ENCODE results near the gene LRIG1.

LRIG1 gene

DNA sequence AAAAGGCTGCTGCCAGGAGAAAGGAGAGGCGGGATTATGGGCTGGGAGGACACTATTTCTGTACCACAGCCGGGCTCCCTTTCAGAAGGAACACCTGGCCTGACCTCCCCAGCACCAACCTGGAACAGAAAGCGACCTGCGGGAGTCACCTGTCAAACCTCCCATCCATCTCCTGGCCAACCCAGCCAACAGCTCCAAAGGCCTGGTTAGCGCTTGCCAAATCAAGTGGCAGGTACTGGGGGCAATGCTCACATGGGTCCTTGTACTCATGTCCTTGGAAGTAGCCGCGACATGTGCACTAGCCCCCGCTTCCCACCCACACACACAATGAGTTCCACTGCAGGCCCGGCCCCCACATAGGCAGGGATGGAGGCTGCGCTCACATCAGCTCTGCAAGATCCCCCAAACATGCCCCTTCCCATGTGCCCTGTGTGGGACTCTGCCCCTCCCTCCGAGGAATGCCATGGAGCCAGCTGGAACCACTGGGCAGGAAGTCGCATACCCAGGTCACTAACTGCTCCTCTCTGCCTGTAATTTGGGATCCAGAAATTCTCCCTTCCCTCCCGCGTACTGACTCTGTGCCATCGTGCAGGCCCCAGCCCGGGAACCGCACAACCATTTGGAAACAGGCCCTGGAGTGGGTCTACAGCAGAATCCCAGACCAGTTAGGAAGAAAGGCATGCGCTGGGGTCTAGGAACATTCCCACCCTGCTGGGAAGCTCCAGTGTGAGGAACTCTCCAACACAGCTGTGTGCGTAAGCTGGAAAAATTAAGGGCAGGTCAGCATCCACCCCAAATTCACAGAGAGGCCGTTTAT lies 98.9 kb downstream of the LRIG1 start:
- no peak for DNase-seq

DNA sequence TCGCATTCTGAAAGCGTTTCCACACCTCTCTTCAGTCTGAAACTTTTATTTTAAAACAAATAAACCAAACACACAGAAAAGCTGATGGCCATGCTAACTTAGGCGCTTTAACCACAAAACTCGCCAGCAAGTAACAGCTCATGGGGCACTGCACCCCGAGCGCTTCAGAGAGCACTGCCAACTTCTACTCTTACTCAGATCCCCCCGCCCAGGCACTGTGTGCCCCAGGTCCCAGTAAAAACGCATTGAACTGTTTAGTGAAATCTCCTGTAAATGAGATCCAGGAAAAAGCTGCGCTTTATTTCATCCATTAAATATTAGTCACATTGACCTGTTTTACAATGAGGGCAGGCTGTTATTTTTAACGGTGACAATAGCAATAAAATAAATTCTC lies 99.7 kb downstream of the LRIG1 start:
- no peak for DNase-seq

DNA sequence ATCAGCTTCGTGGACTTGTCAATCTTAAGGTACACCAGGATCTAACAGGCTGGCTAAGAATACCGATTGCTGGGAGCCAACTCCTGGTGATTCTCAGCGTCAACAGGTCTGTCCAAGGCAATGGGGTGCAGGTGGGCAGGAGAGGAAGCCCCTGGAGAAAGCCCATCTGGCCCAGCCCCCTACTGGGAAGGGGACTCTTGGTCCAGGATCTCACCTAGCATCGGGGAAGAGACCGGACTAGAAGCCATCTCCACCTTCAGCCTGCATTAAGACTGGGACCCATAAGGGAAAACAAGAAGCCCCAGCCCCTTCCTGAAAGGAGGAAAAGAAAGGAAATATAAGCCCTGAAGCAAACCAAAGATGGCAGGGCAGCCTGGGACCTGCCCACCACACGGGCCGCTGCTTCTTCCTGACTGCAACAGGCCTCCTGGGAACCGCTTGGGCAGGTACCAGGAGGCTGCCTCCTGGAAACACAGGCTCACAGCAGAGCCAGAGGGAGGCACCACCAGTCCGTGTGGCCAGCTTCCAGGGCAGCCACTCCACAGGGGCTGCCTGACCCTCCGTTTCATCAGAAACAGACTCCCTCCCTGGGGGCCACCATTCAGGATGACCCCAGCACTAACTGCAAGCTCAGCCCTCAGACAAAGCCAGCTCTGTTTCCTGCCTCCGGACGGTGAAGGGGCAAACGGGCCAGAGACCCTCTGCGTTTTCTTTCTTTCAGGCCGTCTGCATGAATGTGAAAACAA lies 100.2 kb downstream of the LRIG1 start:
- no peak for DNase-seq

GRCh38 chr3:66399529-66400232 lies 101.1 kb downstream of the LRIG1 start:
- DNase-seq: no peak

DNA sequence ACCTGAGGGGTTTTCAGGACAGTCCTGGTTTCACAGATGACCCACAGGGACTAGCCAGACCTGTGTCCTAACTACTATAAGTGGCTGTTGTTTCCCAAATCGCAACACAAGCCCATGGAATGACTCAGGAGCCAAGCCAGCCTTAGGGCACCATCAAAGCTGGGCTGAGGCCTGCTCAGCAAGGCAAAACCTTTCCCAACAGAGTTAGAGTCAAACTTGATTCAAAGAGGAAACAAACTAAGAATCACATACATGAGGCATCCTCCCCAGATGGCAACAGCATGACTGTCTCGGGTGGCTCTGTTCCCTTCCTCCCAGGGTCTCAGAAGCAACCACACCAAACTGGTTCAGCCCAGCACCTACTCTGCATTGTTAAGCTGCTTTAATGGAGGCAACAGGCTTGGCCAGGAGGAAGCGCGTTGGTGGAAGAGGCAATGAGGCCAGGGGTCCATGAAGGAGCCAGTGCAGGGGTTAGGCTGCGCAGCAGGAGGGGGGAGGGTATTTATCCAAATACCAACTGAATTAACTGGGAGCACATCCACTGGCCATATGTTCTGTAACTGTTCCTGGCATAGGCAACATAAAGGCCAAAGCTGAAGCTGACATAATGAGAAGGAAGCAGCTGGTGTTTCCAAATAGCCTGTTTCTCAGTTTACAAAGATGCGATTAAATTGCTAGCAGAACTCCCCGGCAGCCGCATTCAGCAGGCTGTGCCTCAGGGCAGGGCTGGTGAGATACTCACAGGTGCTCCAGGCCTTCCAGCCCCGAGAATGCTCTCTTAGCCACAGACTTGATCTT lies 102.4 kb downstream of the LRIG1 start:
- no peak for DNase-seq

GRCh38 chr3:66397745-66398144 lies 103.1 kb downstream of the LRIG1 start:
- DNase-seq: no peak

DNA sequence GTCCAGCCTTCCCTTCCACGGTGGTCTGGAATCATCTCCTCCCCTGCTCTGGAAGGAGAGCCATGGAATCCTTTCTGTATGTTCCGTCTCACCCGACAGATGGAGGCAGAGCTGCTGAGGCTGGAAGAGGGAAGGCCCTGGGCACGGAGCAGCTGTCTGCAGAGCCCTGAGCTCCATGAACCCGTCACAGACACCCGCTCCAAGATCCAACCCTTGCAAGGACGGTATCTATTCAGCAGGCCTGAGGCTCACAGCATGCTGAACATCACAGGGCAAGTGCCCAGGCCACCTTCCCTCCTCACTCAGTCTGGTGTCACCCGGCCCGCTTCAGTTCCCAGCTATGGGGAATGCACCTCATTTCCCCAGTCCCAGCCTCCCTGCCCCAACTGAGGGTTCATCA lies 103.9 kb downstream of the LRIG1 start:
- DNase-seq: no peak

GRCh38 chr3:66396161-66396760 lies 104.6 kb downstream of the LRIG1 start:
- no peak for DNase-seq

DNA sequence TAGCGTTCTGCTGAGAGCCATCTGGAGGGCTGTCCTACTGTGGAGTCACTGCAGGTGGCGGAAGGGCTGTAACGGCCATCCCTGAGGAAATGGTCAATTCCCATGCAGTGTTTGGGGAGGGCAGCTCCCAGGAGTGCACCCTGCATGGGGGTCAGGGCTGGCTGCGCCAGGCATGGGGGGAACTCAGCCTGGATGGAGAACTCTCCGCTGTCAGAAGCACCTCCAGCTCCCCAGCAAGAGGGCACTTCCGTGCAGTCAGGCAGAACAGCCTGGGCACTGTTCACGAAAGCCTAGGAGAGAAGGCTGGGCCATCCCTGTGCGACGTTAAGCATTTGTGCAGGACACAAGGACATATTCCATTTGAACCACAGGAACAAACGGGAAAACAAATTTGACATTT lies 105.2 kb downstream of the LRIG1 start:
- no peak for DNase-seq

DNA sequence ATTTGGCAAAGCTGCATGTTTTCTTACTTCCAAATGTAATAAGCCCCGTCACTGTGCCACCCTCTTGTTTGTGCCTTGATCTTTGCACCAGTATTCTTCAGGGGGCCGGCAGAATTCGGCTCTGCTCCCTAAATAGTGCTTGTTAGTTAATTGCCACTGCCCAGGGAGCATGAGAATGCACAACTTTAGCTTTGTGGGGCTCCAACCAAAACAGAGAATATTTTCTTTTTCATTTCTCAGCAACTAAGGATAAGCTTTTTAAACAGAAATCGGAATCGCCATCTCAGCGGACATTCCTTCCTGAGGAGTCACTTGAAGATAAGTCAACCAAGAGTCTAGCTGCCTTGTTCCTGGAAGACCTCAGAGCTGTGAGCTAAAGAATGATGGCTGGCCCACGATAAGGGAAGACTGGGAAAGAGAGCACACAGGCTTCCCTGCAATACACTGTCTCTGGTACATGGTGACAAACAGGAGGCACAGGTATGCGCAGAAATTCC lies 106.0 kb downstream of the LRIG1 start:
- no peak for DNase-seq

- peak in 4 of 5 experiments; percentile 15 to 92 (median 57) for DNase-seq
These were observed 106.6 kb downstream of the LRIG1 start for GRCh38 chr3:66394019-66394752.

DNA sequence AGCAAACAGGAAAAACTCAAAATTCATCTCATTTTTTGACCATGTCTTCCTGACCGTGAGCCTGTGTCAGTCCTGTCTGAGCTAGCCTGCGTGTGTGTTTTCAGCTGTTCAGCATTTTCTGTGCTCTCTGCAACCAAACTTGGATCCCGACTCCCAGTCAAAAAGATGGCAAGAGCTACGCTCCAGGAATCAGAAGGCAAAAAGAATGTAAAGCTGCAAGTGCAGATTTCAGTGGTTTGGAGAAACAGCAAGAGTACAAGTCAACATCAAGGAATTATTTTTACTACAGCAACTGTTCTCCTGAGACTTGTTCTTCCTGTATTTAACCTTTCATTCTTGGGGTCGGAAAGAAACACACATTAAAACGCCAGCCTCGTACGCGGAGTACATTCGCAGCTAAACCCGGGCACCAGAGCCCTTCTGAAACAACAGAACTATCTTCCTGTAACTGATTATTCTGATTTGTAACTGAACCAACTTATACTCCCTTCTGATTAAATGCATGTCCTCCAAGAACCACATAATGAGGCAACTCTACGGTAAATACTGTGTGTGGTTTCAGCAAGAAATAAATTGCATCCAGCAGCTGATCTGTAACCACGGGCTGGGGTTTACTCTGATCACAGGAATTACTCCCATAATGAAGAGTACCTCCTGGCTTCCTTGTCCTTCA lies 107.4 kb downstream of the LRIG1 start:
- DNase-seq: peak in 1 of 5 experiments; percentile 83

- no peak for DNase-seq
These were observed 107.9 kb downstream of the LRIG1 start for GRCh38 chr3:66392966-66393332.

- no peak for DNase-seq
These were observed 108.3 kb downstream of the LRIG1 start for GRCh38 chr3:66392512-66392911.

- DNase-seq: no peak
These were observed 110.8 kb downstream of the LRIG1 start for GRCh38 chr3:66390013-66390412.

DNA sequence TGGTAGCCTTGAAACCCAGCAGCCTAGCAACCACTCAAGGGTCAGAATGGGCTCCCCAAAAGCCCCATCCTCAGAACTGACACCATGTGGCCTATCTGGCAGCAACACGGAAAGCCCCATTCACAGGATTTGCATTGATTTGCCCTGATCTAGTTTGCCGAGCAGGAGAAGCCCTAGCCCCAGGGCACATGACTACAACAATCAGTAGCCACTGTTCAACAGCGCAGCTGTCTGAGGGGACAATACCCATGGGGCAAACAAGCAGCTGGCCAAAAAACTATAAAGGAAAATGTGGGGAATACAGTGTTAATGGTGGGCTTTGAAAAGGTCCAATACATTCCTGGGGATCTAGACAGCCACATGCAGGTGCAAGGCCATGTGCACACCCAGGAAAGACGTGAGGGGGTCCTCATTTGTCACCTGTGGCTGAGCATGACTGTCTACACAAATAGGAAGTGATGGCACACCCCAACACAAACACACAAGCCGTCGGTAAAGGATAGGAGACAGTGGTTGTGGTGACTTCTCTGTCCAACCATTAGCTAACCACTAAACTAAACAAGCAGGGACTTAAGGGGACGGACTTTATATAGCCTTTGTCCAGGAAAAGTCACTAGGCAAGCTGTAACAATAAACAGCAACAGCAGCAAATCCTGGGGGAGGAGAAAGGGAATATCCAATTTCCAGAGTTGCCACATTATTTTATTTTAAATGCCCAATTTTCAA lies 113.7 kb downstream of the LRIG1 start:
- DNase-seq: no peak

GRCh38 chr3:66386011-66386924 lies 114.6 kb downstream of the LRIG1 start:
- no peak for DNase-seq

DNA sequence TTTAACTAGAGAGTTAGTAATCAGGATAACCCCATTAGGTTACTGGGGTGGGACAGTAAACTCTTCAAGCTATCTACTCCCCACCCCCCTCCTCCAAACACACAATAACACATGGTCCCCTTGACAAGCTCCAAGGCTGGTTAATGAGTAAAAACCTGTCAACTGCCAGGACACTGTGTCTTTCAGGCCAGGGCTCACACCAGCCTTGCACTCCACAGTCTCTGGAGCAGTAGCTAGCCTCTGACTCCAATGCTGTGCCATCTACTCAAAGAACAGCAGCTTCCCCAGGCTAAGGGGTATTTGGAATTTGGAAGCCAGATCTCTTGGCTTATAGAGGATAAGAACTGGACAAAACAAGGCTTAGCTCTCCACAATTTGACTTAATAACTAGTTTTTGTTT lies 115.8 kb downstream of the LRIG1 start:
- no peak for DNase-seq
